CD4-positive, alpha-beta T cell treated with Interleukin-21 for 1 hour (primary cell): ENCODE measurements around the gene CFLAR.

ENCODE experiments used
- DNase-seq: peaks from one replicate; pipeline ENCODE4 v3.0.0-alpha.2; 2020

Gene CFLAR

DNA sequence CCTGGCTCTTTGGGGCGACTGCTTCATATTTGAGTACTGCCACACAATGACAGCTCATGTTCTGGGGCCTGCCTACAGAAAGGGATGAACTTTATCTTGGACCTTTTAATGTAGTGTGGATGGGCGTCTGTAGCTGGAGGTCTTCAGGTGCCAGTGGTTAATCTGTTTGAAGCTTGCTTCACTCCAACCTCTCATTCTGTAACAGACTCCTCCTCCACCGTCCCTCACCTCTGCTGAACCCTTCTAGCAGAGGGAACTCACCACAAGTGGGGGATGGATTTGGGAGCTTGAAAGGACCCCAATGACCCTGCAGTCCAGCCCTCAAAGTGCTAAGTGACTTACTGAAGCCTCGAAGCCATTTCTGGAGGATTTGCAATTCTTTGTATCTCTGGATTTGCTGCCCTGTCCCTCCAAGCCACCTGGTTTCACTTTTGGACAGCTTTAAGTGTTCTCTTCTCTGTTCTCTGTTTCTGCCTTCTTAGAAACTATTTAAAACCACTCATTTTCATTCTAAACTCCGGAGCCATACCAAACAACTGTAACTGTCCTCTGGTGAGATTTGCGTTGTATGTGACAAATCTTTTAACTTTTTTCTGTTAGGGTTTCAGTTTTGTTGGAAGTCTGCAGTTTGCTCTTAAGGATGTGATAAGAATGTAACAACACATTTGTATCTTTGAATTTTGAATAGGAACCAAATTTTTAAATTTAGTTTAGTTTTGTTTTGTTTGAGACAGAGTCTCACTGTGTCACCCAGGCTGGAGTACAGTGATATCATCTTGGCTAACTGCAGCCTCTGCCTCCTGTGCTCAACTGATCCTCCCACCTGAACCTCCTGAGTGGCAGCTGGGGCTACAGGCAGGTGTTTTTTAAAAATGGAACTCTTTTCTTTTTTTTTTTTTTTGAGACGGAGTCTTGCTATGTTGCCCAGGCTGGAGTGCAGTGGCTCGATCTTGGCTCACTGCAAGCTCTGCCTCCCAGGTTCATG, 107.4 kb downstream of the CFLAR start:
- DNase-seq = no peak
